Peyer's patch (tissue), 4 donors: ENCODE results near the gene PCNT. TPM values are rescaled to one million over a fixed set of nuclear protein-coding genes. Genes with fewer than 3 reads are reported as not detected.

Experiments used
- DNase-seq, 3 donors: peaks; one replicate each; pipeline ENCODE4 v3.0.0-alpha.2; 2017 to 2019
- H3K27ac ChIP-seq, 4 donors: fragments of 200-600 bp; sonication (generic); one replicate each; pipeline ENCODE4 v1.5.1; 2016 to 2019
- H3K27me3 ChIP-seq, 2 donors: fragments of 200-600 bp; sonication (generic); one replicate each; pipeline ENCODE4 v1.5.1; 2019
- H3K36me3 ChIP-seq, 3 donors: fragments of 200-600 bp; sonication (generic); one replicate each; pipeline ENCODE4 v1.5.1; 2016 to 2019
- H3K4me1 ChIP-seq, 4 donors: fragments of 200-600 bp; sonication (generic); one replicate each; pipeline ENCODE4 v1.5.1; 2016 to 2019
- H3K4me3 ChIP-seq, 4 donors: fragments of 200-600 bp; sonication (generic); 1 replicate in 3 of 4; 2 replicates in 1 of 4; pipeline ENCODE4 v1.5.1; 2016 to 2019; ENCODE audit warnings: mild to moderate bottlenecking in 1 of 4
- H3K9me3 ChIP-seq, 4 donors: fragments of 200-600 bp; sonication (generic); one replicate each; pipeline ENCODE4 v1.5.1; 2016 to 2019; ENCODE audit warnings: mild to moderate bottlenecking in 1 of 4
- CTCF ChIP-seq, 6 experiments: fragments of 450-650 bp in 4 of 6; fragments of 200-600 bp in 2 of 6; sonication (generic) in 1 of 6; IDR thresholded peaks; one replicate each; pipeline ENCODE4 v1.5.1; 2017 to 2019; ENCODE audit warnings: antibody characterized with exemption in 6 of 6, mild to moderate bottlenecking in 3 of 6, moderate library complexity in 1 of 6
- POLR2A ChIP-seq, 2 donors: fragments of 450-650 bp; IDR thresholded peaks; one replicate each; pipeline ENCODE4 v1.5.1; 2017; ENCODE audit warnings: antibody characterized with exemption in 2 of 2, mild to moderate bottlenecking in 2 of 2, moderate library complexity in 2 of 2
- total RNA-seq, 4 donors: library from RNA; depleted of rRNA; stranded (reverse); fragments of >200 nt; gene quantifications; one replicate each; pipeline ENCODE4 v1.1.0, GENCODE V29; 2016

The PCNT gene
- total RNA-seq, 4 donors from 2014 or later: 29.2 to 119 (median 59.5) TPM

GRCh38 chr21:46334351-46335140, 10.6 kb downstream of the PCNT start:
- TF ChIP-seq CTCF (IDR thresholded peaks at IDR 0.05): no peak
- DNase-seq: no peak
- H3K9me3 ChIP-seq: no peaks in the 10 kb centered on the region

GRCh38 chr21:46336603-46337002, 12.6 kb downstream of the PCNT start:
- Histone ChIP-seq H3K27ac (no peak overlapping the region), H3K4me1 (no peaks in the 10 kb centered on the region), H3K4me3 (no peak overlapping the region), H3K9me3 (no peaks in the 10 kb centered on the region), H3K27me3 (no peaks in the 10 kb centered on the region), H3K36me3 (peaks cover 0 to 38% (median 0%) of the 10 kb centered on the region in 3 donors)
- TF ChIP-seq POLR2A (IDR thresholded peaks at IDR 0.05) (no peak), CTCF (IDR thresholded peaks at IDR 0.05) (no peak)
- DNase-seq: no peak

More at GRCh38 chr21:46334351-46335140, 10.6 kb downstream of the PCNT start:
- Histone ChIP-seq H3K27me3 (no peaks in the 10 kb centered on the region), H3K4me3 (no peak overlapping the region), H3K27ac (no peak overlapping the region), H3K36me3 (peaks cover 0 to 45% (median 0%) of the 10 kb centered on the region in 3 donors), H3K4me1 (no peaks in the 10 kb centered on the region)

GRCh38 chr21:46340998-46341397, 17.0 kb downstream of the PCNT start:
- no peaks in the 10 kb centered on the region for H3K9me3 ChIP-seq
- no peaks in the 10 kb centered on the region for H3K4me1 ChIP-seq
- H3K36me3 ChIP-seq: peaks cover 0 to 28% (median 0%) of the 10 kb centered on the region in 3 donors
- H3K27me3 ChIP-seq: no peaks in the 10 kb centered on the region
- no peak for DNase-seq
- TF ChIP-seq POLR2A (IDR thresholded peaks at IDR 0.05) (no peak), CTCF (IDR thresholded peaks at IDR 0.05) (no peak)
- no peak overlapping the region for H3K27ac ChIP-seq
- no peak overlapping the region for H3K4me3 ChIP-seq

GRCh38 chr21:46344219-46344915, 20.4 kb downstream of the PCNT start:
- H3K9me3 ChIP-seq: no peaks in the 10 kb centered on the region
- H3K36me3 ChIP-seq: peaks cover 0 to 40% (median 0%) of the 10 kb centered on the region in 3 donors
- H3K27me3 ChIP-seq: no peaks in the 10 kb centered on the region
- TF ChIP-seq POLR2A (IDR thresholded peaks at IDR 0.05): no peak
- TF ChIP-seq CTCF (IDR thresholded peaks at IDR 0.05): no peak
- no peak overlapping the region for H3K4me3 ChIP-seq
- DNase-seq: no peak
- H3K27ac ChIP-seq: no peak overlapping the region
- H3K4me1 ChIP-seq: no peaks in the 10 kb centered on the region

GRCh38 chr21:46345861-46346260, 21.9 kb downstream of the PCNT start:
- Histone ChIP-seq H3K4me3 (no peak overlapping the region), H3K27me3 (no peaks in the 10 kb centered on the region), H3K36me3 (peaks cover 0 to 55% (median 0%) of the 10 kb centered on the region in 3 donors)

More at GRCh38 chr21:46345861-46346260, 21.9 kb downstream of the PCNT start:
- H3K4me1 ChIP-seq: no peaks in the 10 kb centered on the region
- no peak for DNase-seq
- no peak for TF ChIP-seq CTCF (IDR thresholded peaks at IDR 0.05)
- no peak for TF ChIP-seq POLR2A (IDR thresholded peaks at IDR 0.05)
- H3K9me3 ChIP-seq: no peaks in the 10 kb centered on the region
- H3K27ac ChIP-seq: no peak overlapping the region
